ENCODE data around the gene CWC22. TPM values are rescaled to one million over a fixed set of nuclear protein-coding genes. Genes with fewer than 3 reads are reported as not detected.

The CWC22 gene
- total RNA-seq, 2 experiments from 2014 or later, result 28.8 to 29.2 TPM

DNA sequence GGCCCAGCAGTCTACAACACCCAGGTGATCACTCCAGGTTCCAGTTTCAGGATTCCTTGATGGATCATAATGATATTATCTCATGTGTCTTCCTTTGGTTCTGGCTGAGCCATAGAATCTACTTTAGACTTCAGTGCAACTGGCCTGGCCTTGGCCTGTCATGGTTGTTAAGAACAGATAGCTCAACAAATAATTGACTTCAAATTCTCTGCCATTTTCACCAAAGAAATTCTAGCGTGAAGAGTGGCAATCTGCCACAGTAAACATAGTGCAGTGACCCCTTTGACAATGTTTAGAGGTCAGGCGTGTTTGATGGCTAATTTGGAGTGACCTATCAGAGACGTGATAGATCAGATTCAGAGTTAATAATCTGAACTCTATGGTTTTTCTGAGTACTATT, 95.5 kb downstream of the CWC22 start:
- POLR2A ChIA-PET, result no interaction called here
- CTCF ChIA-PET, result no interaction called here

DNA sequence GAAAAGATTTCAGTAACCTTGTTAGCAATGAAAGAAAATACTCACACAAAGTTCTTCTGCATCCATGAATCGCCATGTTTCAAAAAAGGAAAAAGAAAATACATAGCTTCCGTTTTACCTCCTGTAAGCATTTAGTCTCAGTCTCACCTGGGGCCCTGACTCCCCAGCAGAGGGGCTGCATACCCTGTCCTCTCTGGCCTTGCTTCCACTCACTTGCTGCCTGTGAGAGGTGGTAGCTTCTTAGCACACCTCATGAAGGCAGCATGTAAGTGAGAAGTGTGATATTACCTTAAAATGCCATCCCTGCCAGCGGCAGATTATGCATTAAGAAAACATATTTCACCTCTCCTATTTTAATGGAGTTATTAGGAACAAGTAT, 96.4 kb downstream of the CWC22 start:
- ChIA-PET POLR2A (no interaction called here), CTCF (no interaction called here)

DNA sequence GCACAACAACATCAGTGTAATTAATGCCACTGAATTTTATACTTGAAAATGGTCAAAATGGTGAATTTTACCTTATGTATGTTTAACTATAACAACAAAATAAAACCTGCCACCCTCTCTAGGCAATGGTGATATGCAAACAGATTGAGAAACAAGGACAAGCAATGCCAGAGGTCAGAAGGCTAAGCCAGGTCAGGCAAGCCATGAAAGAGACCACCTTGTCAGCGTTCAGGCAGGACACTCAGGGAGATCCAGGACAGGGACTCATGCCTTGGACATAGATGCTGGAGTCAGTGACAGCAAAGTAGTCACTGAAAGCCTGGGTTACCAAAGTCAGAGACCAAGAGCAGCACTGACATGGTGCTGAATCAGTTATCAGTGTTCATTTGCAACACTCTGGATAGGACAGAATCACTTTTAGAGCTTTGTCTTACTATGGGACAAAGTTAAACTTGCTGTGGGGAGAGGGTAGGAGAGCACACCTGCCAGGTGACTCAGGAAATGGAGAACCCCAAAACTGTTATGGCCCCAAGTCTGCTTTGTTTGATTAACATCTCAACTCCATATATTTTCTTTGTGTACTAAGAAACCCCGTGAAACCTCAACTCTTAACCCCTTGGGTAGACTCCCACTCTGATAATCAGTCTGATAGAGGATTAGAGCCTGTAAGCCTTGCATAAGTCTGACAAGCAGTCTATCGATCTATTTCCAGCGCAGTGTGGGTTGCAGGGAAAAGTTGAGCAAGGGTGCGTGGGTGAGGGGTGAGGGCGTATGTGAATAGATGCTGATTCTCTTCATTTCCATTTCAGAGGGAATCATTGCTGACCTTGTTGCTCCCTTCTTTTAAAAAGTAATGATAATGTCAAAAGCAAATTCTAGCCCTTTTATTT, 97.0 kb downstream of the CWC22 start:
- ChIA-PET POLR2A (no interaction called here), CTCF (no interaction called here)

DNA sequence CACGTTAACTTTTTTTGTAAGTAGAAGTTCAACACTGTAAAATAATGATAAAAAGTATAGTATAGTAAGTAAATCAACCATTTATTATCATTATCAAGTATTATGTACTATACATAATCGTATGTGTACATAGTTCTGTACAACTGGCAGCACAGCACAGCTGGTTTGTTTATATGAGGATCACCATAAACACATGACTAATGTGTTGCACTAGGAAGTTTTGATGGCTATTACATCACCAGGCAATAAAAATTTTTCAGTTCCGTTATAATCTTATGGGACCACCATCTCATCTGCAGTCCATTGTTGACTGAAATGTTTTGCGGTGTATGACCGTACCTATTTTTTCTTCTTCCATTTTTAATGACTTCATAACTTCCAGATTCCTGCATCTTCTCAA, 106.4 kb downstream of the CWC22 start:
- POLR2A ChIA-PET, result no interaction called here
- CTCF ChIA-PET, result no interaction called here

DNA sequence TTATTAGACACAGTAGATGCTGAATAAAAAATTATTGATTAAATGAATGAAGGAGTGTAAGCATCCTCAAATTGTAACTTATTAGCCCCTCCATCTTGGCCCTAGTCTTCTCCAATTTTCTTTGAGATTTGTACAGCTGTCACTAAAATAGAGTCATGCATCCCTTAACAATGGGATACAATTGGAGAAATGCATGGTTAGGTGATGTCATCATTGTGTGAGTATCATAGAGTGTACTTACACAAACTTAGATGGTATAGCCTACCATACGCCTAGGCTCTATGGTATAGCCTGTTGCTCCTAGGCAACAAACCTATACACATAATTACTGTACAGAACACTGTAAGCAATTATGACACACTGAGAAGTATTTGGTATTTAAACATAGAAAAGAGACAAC, 107.4 kb downstream of the CWC22 start:
- CTCF ChIA-PET, result no interaction called here
- POLR2A ChIA-PET, result no interaction called here

DNA sequence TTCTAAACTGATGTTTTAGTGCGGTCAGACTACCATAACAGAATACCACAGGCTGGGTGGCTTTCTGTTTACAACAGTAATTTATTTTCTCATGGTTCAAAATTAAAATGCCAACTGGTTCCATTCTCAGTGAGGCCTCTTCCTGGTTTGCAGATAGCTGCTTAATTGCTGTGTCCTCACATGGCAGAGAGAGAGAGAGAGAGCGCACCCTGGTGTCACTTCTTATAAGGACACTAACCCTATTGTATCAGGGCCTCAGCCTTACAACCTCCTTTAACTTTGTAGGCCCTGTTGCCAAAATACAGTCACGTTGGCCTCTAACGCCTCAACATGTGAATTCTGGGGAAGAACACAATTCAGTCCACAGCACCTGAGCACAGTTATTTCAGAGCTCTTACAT, 108.2 kb downstream of the CWC22 start:
- CTCF ChIA-PET, result no interaction called here
- POLR2A ChIA-PET, result no interaction called here

Other genes starting within 250 kb of the CWC22 start
- gene ZNF385B, start 145.7 kb downstream of the CWC22 start, total RNA-seq, result not detected